Uterus (tissue), 4 donors: Measurements from ENCODE around the gene APLP1. TPM values are rescaled to one million over a fixed set of nuclear protein-coding genes. Genes with fewer than 3 reads are reported as not detected.
"Not testable (repeated sequence)": the region's sequence is repeated elsewhere in the genome, so short reads cannot be mapped to it uniquely, and the experiment has no call there.

Experiments used
- DNase-seq, 2 donors: peaks; one replicate each; pipeline ENCODE4 v3.0.0-alpha.2; 2019 to 2020
- H3K27ac ChIP-seq, 2 donors: fragments of 200-600 bp; sonication (generic); 1 replicate in 1 of 2; 2 replicates in 1 of 2; pipeline ENCODE4 v1.5.1; 2016 to 2018
- H3K27me3 ChIP-seq, 2 donors: fragments of 200-600 bp; sonication (generic); one replicate each; pipeline ENCODE4 v1.5.1; 2018 to 2019; ENCODE audit warnings: control low read depth in 1 of 2
- H3K36me3 ChIP-seq, 2 donors: fragments of 200-600 bp; sonication (generic); one replicate each; pipeline ENCODE4 v1.5.1; 2019; ENCODE audit warnings: control low read depth in 1 of 2
- H3K4me1 ChIP-seq, 2 donors: fragments of 200-600 bp; sonication (generic); one replicate each; pipeline ENCODE4 v1.5.1; 2018 to 2019; ENCODE audit warnings: control low read depth in 1 of 2
- H3K4me3 ChIP-seq, 2 donors: fragments of 200-600 bp; sonication (generic); 1 replicate in 1 of 2; 2 replicates in 1 of 2; pipeline ENCODE4 v1.5.1; 2018 to 2019; ENCODE audit warnings: mild to moderate bottlenecking in 1 of 2
- H3K9me3 ChIP-seq, 2 donors: fragments of 200-600 bp; sonication (generic); one replicate each; pipeline ENCODE4 v1.5.1; 2019; ENCODE audit warnings: control low read depth in 1 of 2
- POLR2A ChIP-seq, 2 donors: fragments of 450-650 bp; IDR thresholded peaks; one replicate each; pipeline ENCODE4 v1.6.1; 2016; ENCODE audit warnings: antibody characterized with exemption in 2 of 2, mild to moderate bottlenecking in 1 of 2, moderate library complexity in 1 of 2
- intact Hi-C: fragments of 100-400 bp; cut with DNase I; formaldehyde crosslinking; loops from one replicate; pipeline ENCODE4 v1.15.1; 2023; ENCODE audit warnings: low total_unique reads
- total RNA-seq, 4 donors: library from RNA; depleted of rRNA in 3 of 4; stranded (reverse); fragments of >200 nt in 3 of 4; gene quantifications; one replicate each; pipeline versions ENCODE4 v1.1.0 to v1.2.4, GENCODE V29; 2014 to 2023
- TF ChIP-seq, protein P1 (sequence below), 4 experiments: fragments of 200-600 bp in 2 of 4; fragments of 450-650 bp in 2 of 4; sonication (generic) in 2 of 4; IDR thresholded peaks; one replicate each; pipeline ENCODE4 v1.5.1; 2016 to 2019; ENCODE audit warnings: antibody characterized with exemption in 4 of 4, mild to moderate bottlenecking in 2 of 4, moderate library complexity in 1 of 4
- donor health status: DM: yes; HTN: yes; CAD: no.

Gene APLP1
- total RNA-seq, 4 donors from 2014 or later = 6.1 to 16.2 TPM; not detected in 2

DNA sequence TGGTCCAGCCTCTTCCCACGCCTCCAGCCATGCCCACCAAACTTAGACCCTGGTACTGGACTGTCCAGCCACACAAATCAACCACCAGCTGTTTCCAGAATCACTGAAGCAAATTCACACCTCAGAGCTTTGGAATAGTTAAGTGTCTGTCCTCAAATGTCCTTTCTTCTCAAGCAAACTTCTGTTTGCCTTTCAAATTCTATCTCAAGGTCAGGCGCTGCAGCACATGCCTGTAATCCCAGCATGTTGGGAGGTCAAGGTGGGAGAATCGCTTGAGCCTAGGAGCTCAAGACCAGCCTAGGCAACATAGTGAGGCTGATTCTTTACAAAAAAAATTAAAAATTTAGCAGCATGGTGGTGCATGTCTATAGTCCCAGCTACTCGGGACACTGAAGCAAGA lies 36.3 kb upstream of the APLP1 start:
- Histone ChIP-seq H3K27me3 (no peaks in the 10 kb centered on the region), H3K4me1 (no peaks in the 10 kb centered on the region), H3K9me3 (no peaks in the 10 kb centered on the region), H3K36me3 (no peaks in the 10 kb centered on the region), H3K4me3 (no peak overlapping the region), H3K27ac (no peak overlapping the region)
- DNase-seq = no peak
- intact Hi-C loops = no loop called here
- TF ChIP-seq, protein P1, sequence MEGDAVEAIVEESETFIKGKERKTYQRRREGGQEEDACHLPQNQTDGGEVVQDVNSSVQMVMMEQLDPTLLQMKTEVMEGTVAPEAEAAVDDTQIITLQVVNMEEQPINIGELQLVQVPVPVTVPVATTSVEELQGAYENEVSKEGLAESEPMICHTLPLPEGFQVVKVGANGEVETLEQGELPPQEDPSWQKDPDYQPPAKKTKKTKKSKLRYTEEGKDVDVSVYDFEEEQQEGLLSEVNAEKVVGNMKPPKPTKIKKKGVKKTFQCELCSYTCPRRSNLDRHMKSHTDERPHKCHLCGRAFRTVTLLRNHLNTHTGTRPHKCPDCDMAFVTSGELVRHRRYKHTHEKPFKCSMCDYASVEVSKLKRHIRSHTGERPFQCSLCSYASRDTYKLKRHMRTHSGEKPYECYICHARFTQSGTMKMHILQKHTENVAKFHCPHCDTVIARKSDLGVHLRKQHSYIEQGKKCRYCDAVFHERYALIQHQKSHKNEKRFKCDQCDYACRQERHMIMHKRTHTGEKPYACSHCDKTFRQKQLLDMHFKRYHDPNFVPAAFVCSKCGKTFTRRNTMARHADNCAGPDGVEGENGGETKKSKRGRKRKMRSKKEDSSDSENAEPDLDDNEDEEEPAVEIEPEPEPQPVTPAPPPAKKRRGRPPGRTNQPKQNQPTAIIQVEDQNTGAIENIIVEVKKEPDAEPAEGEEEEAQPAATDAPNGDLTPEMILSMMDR (IDR thresholded peaks at IDR 0.05) = no peak
- no peak for TF ChIP-seq POLR2A (IDR thresholded peaks at IDR 0.05)

DNA sequence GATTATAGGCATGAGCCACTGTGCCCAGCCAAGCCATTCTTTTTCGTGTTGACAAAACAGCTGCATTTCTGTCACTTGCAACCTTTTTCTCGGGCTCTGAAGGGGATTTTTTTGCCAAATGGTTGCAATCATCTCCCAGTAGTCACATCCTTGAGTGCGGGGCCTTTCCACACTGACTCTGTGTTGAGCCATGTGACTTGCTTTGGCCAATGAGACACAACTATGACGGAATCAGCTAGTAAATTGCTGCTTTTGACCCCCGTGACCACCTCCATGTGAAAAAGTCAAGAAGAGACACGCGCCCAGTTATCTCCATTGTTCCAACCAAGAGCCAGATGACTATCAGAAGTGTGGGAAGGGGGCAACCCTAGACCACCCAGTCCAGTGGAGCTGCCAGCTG lies 34.4 kb upstream of the APLP1 start:
- Histone ChIP-seq H3K9me3 (no peaks in the 10 kb centered on the region), H3K27me3 (no peaks in the 10 kb centered on the region), H3K27ac (no peak overlapping the region), H3K4me3 (no peak overlapping the region), H3K36me3 (no peaks in the 10 kb centered on the region), H3K4me1 (no peaks in the 10 kb centered on the region)
- no peak for DNase-seq
- intact Hi-C loops = no loop called here
- TF ChIP-seq, protein P1 (IDR thresholded peaks at IDR 0.05) = no peak
- no peak for TF ChIP-seq POLR2A (IDR thresholded peaks at IDR 0.05)

DNA sequence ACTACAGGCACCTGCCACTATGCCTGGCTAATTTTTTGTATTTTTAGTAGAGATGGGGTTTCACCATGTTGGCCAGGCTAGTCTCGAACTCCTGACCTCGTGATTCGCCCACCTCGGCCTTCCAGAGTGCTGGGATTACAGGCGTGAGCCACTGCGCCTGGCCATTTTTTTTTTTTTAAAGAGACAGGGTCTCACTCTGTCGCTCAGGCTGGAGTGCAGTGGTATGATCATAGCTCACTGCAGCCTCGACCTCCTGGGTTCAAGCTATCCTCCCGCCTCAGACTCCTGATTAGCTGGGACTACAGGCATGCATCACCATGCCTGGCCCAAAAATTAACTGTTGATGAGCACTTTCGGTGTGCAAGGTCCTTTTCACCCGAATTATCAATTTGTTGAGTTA lies 32.3 kb upstream of the APLP1 start:
- DNase-seq = not testable (repeated sequence)

DNA sequence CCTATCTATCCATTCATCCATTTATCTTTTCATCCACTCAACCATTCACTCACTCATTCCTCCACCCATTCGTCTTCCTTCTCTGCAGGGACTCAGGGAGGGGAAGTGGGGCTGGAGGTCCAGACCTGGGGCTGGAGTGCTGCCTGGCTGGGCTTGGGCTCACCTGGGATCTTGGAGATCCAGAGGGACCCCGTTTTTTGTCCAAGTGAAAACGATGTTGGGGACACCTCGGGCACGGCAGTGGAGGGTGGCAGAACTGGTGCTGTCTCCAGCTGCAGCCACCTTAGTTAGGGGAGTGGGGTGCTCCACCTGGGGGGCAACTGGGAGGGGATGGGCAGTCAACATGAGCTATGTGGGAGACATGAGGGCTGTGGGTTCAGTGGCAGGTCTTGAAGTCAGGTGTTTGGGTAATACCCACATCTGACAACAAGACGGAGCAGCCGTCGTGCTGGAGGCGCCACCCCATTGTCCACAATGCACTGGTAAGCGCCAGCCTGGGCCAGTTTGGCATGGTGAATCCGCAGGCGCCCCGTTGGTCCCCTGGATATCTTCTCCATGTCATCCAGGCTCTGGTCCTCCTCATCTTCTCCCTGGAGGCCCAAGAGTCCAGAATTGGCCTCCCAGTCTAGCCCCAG lies 26.3 kb upstream of the APLP1 start:
- Histone ChIP-seq H3K4me1 (peaks cover 0 to 11% of the 10 kb centered on the region in 2 donors), H3K9me3 (peaks cover 0 to 4% of the 10 kb centered on the region in 2 donors), H3K36me3 (no peaks in the 10 kb centered on the region), H3K27me3 (peaks cover 16 to 26% of the 10 kb centered on the region in 2 donors), H3K4me3 (no peak overlapping the region), H3K27ac (no peak overlapping the region)
- intact Hi-C loops = no loop called here
- TF ChIP-seq, protein P1 (IDR thresholded peaks at IDR 0.05) = no peak
- no peak for TF ChIP-seq POLR2A (IDR thresholded peaks at IDR 0.05)
- no peak for DNase-seq

More for the DNA sequence above, 32.3 kb upstream of the APLP1 start:
- H3K27ac ChIP-seq, H3K27me3 ChIP-seq, H3K36me3 ChIP-seq, intact Hi-C loops, H3K9me3 ChIP-seq, H3K4me1 ChIP-seq, H3K4me3 ChIP-seq: not testable (repeated sequence)

DNA sequence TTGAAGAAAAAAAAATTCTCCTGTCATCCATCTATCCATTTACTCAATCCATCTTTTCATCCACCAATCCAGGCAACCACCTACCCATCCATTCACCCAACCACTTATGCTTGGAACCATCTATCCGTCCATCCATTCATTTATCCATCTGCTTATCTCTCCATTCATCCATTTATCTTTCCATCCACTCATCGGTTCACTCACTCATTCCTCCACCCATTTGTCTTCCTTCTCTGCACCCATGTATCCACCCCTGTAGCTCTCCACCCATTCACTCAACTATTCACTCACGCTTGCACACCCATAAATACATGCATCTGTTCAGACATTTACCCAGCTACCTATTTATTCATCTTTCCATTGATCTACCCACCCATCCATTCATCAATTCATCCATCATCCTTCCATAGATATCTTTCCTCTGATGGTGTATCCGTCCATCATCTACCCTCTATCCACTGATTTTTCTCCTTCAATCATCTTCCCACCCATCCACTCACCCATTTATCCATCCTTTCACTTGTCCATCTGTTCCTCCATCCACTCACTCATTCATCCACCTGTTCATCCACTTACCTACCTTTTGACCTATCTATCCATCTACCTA lies 25.6 kb upstream of the APLP1 start:
- TF ChIP-seq, protein P1 (IDR thresholded peaks at IDR 0.05) = no peak
- TF ChIP-seq POLR2A (IDR thresholded peaks at IDR 0.05) = no peak
- Histone ChIP-seq H3K9me3 (peaks cover 0 to 4% of the 10 kb centered on the region in 2 donors), H3K27ac (no peak overlapping the region), H3K27me3 (peaks cover 16 to 26% of the 10 kb centered on the region in 2 donors), H3K4me1 (peaks cover 0 to 11% of the 10 kb centered on the region in 2 donors), H3K4me3 (no peak overlapping the region), H3K36me3 (no peaks in the 10 kb centered on the region)
- DNase-seq = no peak
- intact Hi-C loops = no loop called here
